Activated CD8-positive, alpha-beta T cell treated with anti-CD3 and anti-CD28 coated beads, Interleukin-2, amount 10 ng/mL, durations not matched to agents 7 days and 5 days (primary cell): ENCODE data around the gene ZNF771. TPM values are rescaled to one million over a fixed set of nuclear protein-coding genes. Genes with fewer than 3 reads are reported as not detected.
"Not testable (repeated sequence)": the region's sequence is repeated elsewhere in the genome, so short reads cannot be mapped to it uniquely, and the experiment has no call there.

Source experiments
- ATAC-seq: fragments of 150-1000 bp; cut with Tn5 transposase; one replicate; pipeline ENCODE4 v1.10.0; 2021; ENCODE audit warnings: moderate library complexity
- CTCF ChIA-PET: fragments of 350-600 bp; sonication (Branson Sonifier 250); formaldehyde crosslinking; loops from one replicate; lab custom pipeline; 2021; ENCODE audit warnings: antibody characterized with exemption; lab: Charles Lee
- POLR2A ChIA-PET: fragments of 350-600 bp; sonication (Branson Sonifier 250); formaldehyde crosslinking; loops from one replicate; lab custom pipeline; 2021; ENCODE audit warnings: antibody characterized with exemption; lab: Charles Lee
- DNase-seq: peaks from one replicate; pipeline ENCODE4 v3.0.0-alpha.2; 2020
- H3K27ac Mint-ChIP-seq: one replicate; pipeline ENCODE4 v1.8.0; 2021; ENCODE audit warnings: mild to moderate bottlenecking, mixed read lengths
- H3K27me3 Mint-ChIP-seq: one replicate; pipeline ENCODE4 v1.8.0; 2021; ENCODE audit warnings: low read depth, mixed read lengths
- H3K36me3 Mint-ChIP-seq: one replicate; pipeline ENCODE4 v1.8.0; 2021; ENCODE audit warnings: low read depth, mixed read lengths
- H3K4me1 Mint-ChIP-seq: one replicate; pipeline ENCODE4 v1.8.0; 2021; ENCODE audit warnings: low read depth, mixed read lengths
- H3K4me3 Mint-ChIP-seq: one replicate; pipeline ENCODE4 v1.8.0; 2021; ENCODE audit warnings: mild to moderate bottlenecking, mixed read lengths
- H3K9me3 Mint-ChIP-seq: one replicate; pipeline ENCODE4 v1.8.0; 2022; ENCODE audit warnings: mixed read lengths; ENCODE audit not compliant: insufficient read depth
- total RNA-seq, 2 experiments: library from RNA; stranded (reverse); gene quantifications; one replicate each; pipeline ENCODE4 v1.2.3, GENCODE V29; 2021

The ZNF771 gene
- total RNA-seq, 2 experiments from 2014 or later: 3.3 to 3.9 TPM

- DNase-seq: no peak
- Mint-ChIP-seq H3K27ac (no peak overlapping the region), H3K4me3 (no peak overlapping the region), H3K27me3 (no peaks in the 10 kb centered on the region), H3K9me3 (no peaks in the 10 kb centered on the region), H3K4me1 (peaks cover 57% of the 10 kb centered on the region), H3K36me3 (peaks cover 11% of the 10 kb centered on the region)
- ATAC-seq: no peak
- CTCF ChIA-PET: interaction anchor here (0.7 to 8.3 kb wide), 20 partner anchors 8 to 180 kb away, joined by 3 to 139 read pairs (median 7); partner anchors contain the start of genes DCTPP1, ITGAL and ZNF747
- POLR2A ChIA-PET: interaction anchor here (0.7 to 3.8 kb wide), 6 partner anchors 10 to 39 kb away, joined by 4 to 20 read pairs (median 5); partner anchors contain the start of gene ITGAL
Measured at GRCh38 chr16:30449116-30449435, 41.7 kb downstream of the ZNF771 start.

GRCh38 chr16:30452709-30453580 lies 45.5 kb downstream of the ZNF771 start:
- POLR2A ChIA-PET: interaction anchor here (9.2 kb wide), 1 partner anchor 18 kb away, joined by 206 read pairs; the partner anchor contains the start of gene ITGAL
- peaks cover 61% of the 10 kb centered on the region for H3K4me1 Mint-ChIP-seq

GRCh38 chr16:30456302-30456701 lies 48.9 kb downstream of the ZNF771 start:
- ChIA-PET POLR2A (interaction anchor here (1.4 to 9.2 kb wide), 4 partner anchors 11 to 102 kb away, joined by 5 to 206 read pairs (median 13); partner anchors contain the start of genes ITGAL, SEPHS2 and ZNF764), CTCF (interaction anchor here (0.8 to 7.0 kb wide), 9 partner anchors 8 to 159 kb away, joined by 3 to 95 read pairs (median 4); partner anchors contain the start of genes DCTPP1, ITGAL and SEPHS2)
- H3K36me3 Mint-ChIP-seq: peaks cover 3% of the 10 kb centered on the region
- ATAC-seq: no peak
- H3K27me3 Mint-ChIP-seq: no peaks in the 10 kb centered on the region
- H3K4me1 Mint-ChIP-seq: peaks cover 67% of the 10 kb centered on the region
- H3K9me3 Mint-ChIP-seq: no peaks in the 10 kb centered on the region
- no peak overlapping the region for H3K27ac Mint-ChIP-seq
- DNase-seq: no peak
- no peak overlapping the region for H3K4me3 Mint-ChIP-seq

More at GRCh38 chr16:30452709-30453580, 45.5 kb downstream of the ZNF771 start:
- H3K4me3 Mint-ChIP-seq, H3K9me3 Mint-ChIP-seq, DNase-seq, ATAC-seq, H3K36me3 Mint-ChIP-seq, H3K27me3 Mint-ChIP-seq: not testable (repeated sequence)
- H3K27ac Mint-ChIP-seq: peak overlapping the region; percentile 18
- CTCF ChIA-PET: interaction anchor here (0.6 to 1.3 kb wide), 4 partner anchors 17 to 23 kb away, joined by 3 to 5 read pairs (median 4); partner anchors contain the start of gene DCTPP1

- H3K27me3 Mint-ChIP-seq: no peaks in the 10 kb centered on the region
- H3K4me1 Mint-ChIP-seq: peaks cover 74% of the 10 kb centered on the region
- H3K9me3 Mint-ChIP-seq: no peaks in the 10 kb centered on the region
- H3K4me3 Mint-ChIP-seq: no peak overlapping the region
- H3K36me3 Mint-ChIP-seq: peaks cover 8% of the 10 kb centered on the region
- peak overlapping the region; percentile 18 for H3K27ac Mint-ChIP-seq
- CTCF ChIA-PET: interaction anchor here (0.8 to 7.0 kb wide), 11 partner anchors 9 to 159 kb away, joined by 3 to 95 read pairs (median 4); partner anchors contain the start of genes DCTPP1, ITGAL and SEPHS2
- POLR2A ChIA-PET: interaction anchor here (0.6 to 9.2 kb wide), 6 partner anchors 7 to 101 kb away, joined by 3 to 206 read pairs (median 12); partner anchors contain the start of genes DCTPP1, ITGAL, SEPHS2 and ZNF764
- DNase-seq: no peak
- ATAC-seq: no peak
Measured at GRCh38 chr16:30457256-30457655, 49.9 kb downstream of the ZNF771 start.

- ChIA-PET CTCF (interaction anchor here (0.9 to 7.0 kb wide), 10 partner anchors 10 to 99 kb away, joined by 3 to 95 read pairs (median 8); partner anchors contain the start of genes DCTPP1, ITGAL, SEPHS2 and ZNF747), POLR2A (interaction anchor here (0.5 to 9.2 kb wide), 14 partner anchors 8 to 103 kb away, joined by 3 to 206 read pairs (median 6); partner anchors contain the start of genes DCTPP1, ITGAL, SEPHS2 and SEPTIN1)
- Mint-ChIP-seq H3K27ac (peak overlapping the region; percentile 98), H3K36me3 (peaks cover 8% of the 10 kb centered on the region), H3K9me3 (no peaks in the 10 kb centered on the region), H3K27me3 (no peaks in the 10 kb centered on the region), H3K4me3 (peak overlapping the region; percentile 71), H3K4me1 (peaks cover 72% of the 10 kb centered on the region)
- no peak for ATAC-seq
- no peak for DNase-seq
Measured at GRCh38 chr16:30457743-30458560, 50.5 kb downstream of the ZNF771 start.

GRCh38 chr16:30458561-30459394 lies 51.4 kb downstream of the ZNF771 start:
- Mint-ChIP-seq H3K4me3 (peak overlapping the region; percentile 71), H3K27ac (peak overlapping the region; percentile 98), H3K9me3 (no peaks in the 10 kb centered on the region), H3K4me1 (peaks cover 74% of the 10 kb centered on the region), H3K36me3 (peaks cover 8% of the 10 kb centered on the region), H3K27me3 (no peaks in the 10 kb centered on the region)
- DNase-seq (peak; percentile 95), ATAC-seq (peak; percentile 97)
- ChIA-PET POLR2A (interaction anchor here (0.5 to 9.2 kb wide), 14 partner anchors 9 to 102 kb away, joined by 3 to 206 read pairs (median 6); partner anchors contain the start of genes DCTPP1, ITGAL, SEPHS2 and SEPTIN1), CTCF (interaction anchor here (1.3 to 7.0 kb wide), 8 partner anchors 11 to 77 kb away, joined by 3 to 95 read pairs (median 16); partner anchors contain the start of genes DCTPP1, ITGAL, SEPHS2 and ZNF747)

DNA sequence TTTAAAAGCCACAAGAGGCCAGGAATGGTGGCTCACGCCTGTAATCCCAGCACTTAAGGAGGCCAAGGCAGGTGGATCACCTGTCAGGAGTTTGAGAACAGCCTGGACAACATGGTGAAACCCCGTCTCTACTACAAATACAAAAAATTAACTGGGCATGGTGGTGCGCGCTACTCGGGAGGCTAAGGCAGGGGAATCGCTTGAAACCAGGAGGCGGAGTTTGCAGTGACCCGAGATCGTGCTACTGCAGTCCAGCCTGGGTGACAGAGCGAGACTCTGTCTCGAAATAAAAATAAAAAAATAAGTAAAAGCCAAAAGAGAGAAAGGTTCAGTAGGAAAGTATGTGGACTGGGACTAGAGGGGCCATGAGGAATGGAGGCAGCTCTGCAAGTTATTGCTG lies 52.0 kb downstream of the ZNF771 start:
- ATAC-seq (no peak), DNase-seq (no peak)
- H3K36me3 Mint-ChIP-seq: peaks cover 8% of the 10 kb centered on the region
- H3K4me3 Mint-ChIP-seq: peak overlapping the region; percentile 71
- no peaks in the 10 kb centered on the region for H3K27me3 Mint-ChIP-seq
- ChIA-PET CTCF (interaction anchor here (1.3 to 7.0 kb wide), 7 partner anchors 11 to 77 kb away, joined by 4 to 95 read pairs (median 21); partner anchors contain the start of genes DCTPP1, ITGAL and SEPHS2), POLR2A (interaction anchor here (0.7 to 9.2 kb wide), 13 partner anchors 10 to 102 kb away, joined by 3 to 206 read pairs (median 6); partner anchors contain the start of genes DCTPP1, ITGAL, SEPHS2 and SEPTIN1)
- H3K9me3 Mint-ChIP-seq: no peaks in the 10 kb centered on the region
- peaks cover 70% of the 10 kb centered on the region for H3K4me1 Mint-ChIP-seq
- H3K27ac Mint-ChIP-seq: peak overlapping the region; percentile 98

DNA sequence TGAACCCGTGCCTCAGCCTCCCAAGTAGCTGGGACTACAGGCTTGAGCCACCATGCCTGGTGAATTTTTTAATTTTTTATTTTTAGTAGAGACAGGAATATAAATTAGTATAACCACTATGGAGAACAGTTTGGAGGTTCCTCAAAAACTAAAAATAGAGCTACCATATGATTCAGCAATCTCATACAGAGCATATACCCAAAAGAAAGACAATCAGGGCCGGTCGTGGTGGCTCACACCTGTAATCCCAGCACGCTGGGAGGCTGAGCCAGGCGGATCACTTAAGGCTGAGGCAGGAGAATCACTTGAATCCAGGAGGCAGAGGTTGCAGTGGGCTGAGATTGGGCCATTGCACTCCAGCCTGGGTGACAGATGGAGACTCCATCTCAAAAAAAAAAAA lies 54.0 kb downstream of the ZNF771 start:
- not testable (repeated sequence) for H3K4me3 Mint-ChIP-seq, H3K27me3 Mint-ChIP-seq, DNase-seq, ATAC-seq, H3K9me3 Mint-ChIP-seq, H3K36me3 Mint-ChIP-seq
- Mint-ChIP-seq H3K27ac (peak overlapping the region; percentile 39), H3K4me1 (peaks cover 72% of the 10 kb centered on the region)
- ChIA-PET CTCF (interaction anchor here (1.3 to 7.0 kb wide), 4 partner anchors 9 to 32 kb away, joined by 5 to 95 read pairs (median 9); partner anchors contain the start of genes DCTPP1 and ITGAL), POLR2A (interaction anchor here (2.3 to 9.2 kb wide), 2 partner anchors 9 to 19 kb away, joined by 5 to 206 read pairs; partner anchors contain the start of gene ITGAL)

GRCh38 chr16:30464078-30464477 lies 56.7 kb downstream of the ZNF771 start:
- ATAC-seq: no peak
- ChIA-PET POLR2A (interaction anchor here (0.6 kb wide), 1 partner anchor 34 kb away, joined by 5 read pairs; no protein-coding TSS in a partner anchor), CTCF (interaction anchor here (0.8 to 1.0 kb wide), 2 partner anchors 13 to 34 kb away, joined by 3 to 4 read pairs; partner anchors contain the start of gene DCTPP1)
- no peak for DNase-seq
- Mint-ChIP-seq H3K27me3 (no peaks in the 10 kb centered on the region), H3K4me1 (peaks cover 55% of the 10 kb centered on the region), H3K27ac (no peak overlapping the region), H3K9me3 (no peaks in the 10 kb centered on the region), H3K36me3 (peaks cover 5% of the 10 kb centered on the region), H3K4me3 (no peak overlapping the region)
